ENCODE data around the gene RERE. TPM values are rescaled to one million over a fixed set of nuclear protein-coding genes. Genes with fewer than 3 reads are reported as not detected.

The RERE gene
- total RNA-seq, 1 experiment from 2014 or later, result 161 TPM

GRCh38 chr1:8398677-8399076 is 418.8 kb downstream of the RERE start (continued):
- no peak for TF ChIP-seq ERG (CRISPR knock-in tag; IDR thresholded peaks at IDR 0.05)
- no peak for TF ChIP-seq IRF1 (CRISPR knock-in tag; IDR thresholded peaks at IDR 0.05)
- TF ChIP-seq ZNF317 (CRISPR knock-in tag; IDR thresholded peaks at IDR 0.05; ENCODE audit: borderline replicate concordance, low read depth), result no peak
- TF ChIP-seq E2F1 (CRISPR knock-in tag; IDR thresholded peaks at IDR 0.05), result no peak
- TF ChIP-seq ZNF671 (CRISPR knock-in tag; IDR thresholded peaks at IDR 0.05), result no peak
- no peak for TF ChIP-seq FOXK1 (CRISPR knock-in tag; IDR thresholded peaks at IDR 0.05)
- TF ChIP-seq USF1 (CRISPR knock-in tag; IDR thresholded peaks at IDR 0.05), result no peak
- no peak for TF ChIP-seq NFE2L1 (CRISPR knock-in tag; IDR thresholded peaks at IDR 0.05)
- no peak for TF ChIP-seq TEAD1 (CRISPR knock-in tag; IDR thresholded peaks at IDR 0.05)

- DNase-seq (ENCODE audit: low spot score), result no peak
- Mint-ChIP-seq H3K9me3 (no peaks in the 10 kb centered on the region), H3K27me3 (ENCODE audit: low read depth) (no peaks in the 10 kb centered on the region), H3K27ac (peak overlapping the region; percentile 68), H3K4me3 (no peak overlapping the region), H3K36me3 (peaks cover 8% of the 10 kb centered on the region; the same call in 1 of the 2 replicates), H3K4me1 (peaks cover 53% of the 10 kb centered on the region)
- ATAC-seq, result peak; percentile 18; the same call in 1 of the 2 replicates
- TF ChIP-seq ZBTB21 (CRISPR knock-in tag; IDR thresholded peaks at IDR 0.05; ENCODE audit: borderline replicate concordance) (no peak), RELA (CRISPR knock-in tag; IDR thresholded peaks at IDR 0.05; ENCODE audit: borderline replicate concordance) (no peak), AR (CRISPR knock-in tag; IDR thresholded peaks at IDR 0.05) (no peak), ZNF138 (CRISPR knock-in tag; conservative IDR thresholded peaks at IDR 0.05) (no peak), OVOL2 (CRISPR knock-in tag; IDR thresholded peaks at IDR 0.05; ENCODE audit: borderline replicate concordance) (no peak), TEAD4 (CRISPR knock-in tag; IDR thresholded peaks at IDR 0.05) (no peak), TCF7 (CRISPR knock-in tag; IDR thresholded peaks at IDR 0.05; ENCODE audit: low read depth) (no peak), MAX (CRISPR knock-in tag; IDR thresholded peaks at IDR 0.05) (no peak)
- POLR2A ChIA-PET, result interaction anchor here (0.6 kb wide), 1 partner anchor 136 kb away, joined by 4 read pairs; no protein-coding TSS in a partner anchor
- CTCF ChIA-PET, result interaction anchor here (1.2 to 4.0 kb wide), 3 partner anchors 10 to 274 kb away, joined by 3 to 24 read pairs (median 7); no protein-coding TSS in a partner anchor
Measured at GRCh38 chr1:8398086-8398485, 419.4 kb downstream of the RERE start.

GRCh38 chr1:8397511-8397910 is 419.9 kb downstream of the RERE start:
- ATAC-seq (no peak), DNase-seq (ENCODE audit: low spot score) (no peak)
- Mint-ChIP-seq H3K9me3 (no peaks in the 10 kb centered on the region), H3K27ac (peak overlapping the region; percentile 68), H3K27me3 (ENCODE audit: low read depth) (no peaks in the 10 kb centered on the region), H3K4me1 (peaks cover 53% of the 10 kb centered on the region), H3K4me3 (no peak overlapping the region), H3K36me3 (peaks cover 6% of the 10 kb centered on the region; the same call in 1 of the 2 replicates)
- POLR2A ChIA-PET, result interaction anchor here (1.1 kb wide), 1 partner anchor 10 kb away, joined by 3 read pairs; no protein-coding TSS in a partner anchor
- CTCF ChIA-PET, result interaction anchor here (1.0 to 4.0 kb wide), 4 partner anchors 11 to 274 kb away, joined by 3 to 24 read pairs (median 5); no protein-coding TSS in a partner anchor
- TF ChIP-seq TEAD1 (CRISPR knock-in tag; IDR thresholded peaks at IDR 0.05) (no peak), ZNF512 (CRISPR knock-in tag; IDR thresholded peaks at IDR 0.05; ENCODE audit: borderline replicate concordance) (no peak), JAZF1 (CRISPR knock-in tag; IDR thresholded peaks at IDR 0.05) (no peak), ZNF416 (CRISPR knock-in tag; IDR thresholded peaks at IDR 0.05) (no peak), STAT6 (CRISPR knock-in tag; conservative IDR thresholded peaks at IDR 0.05; ENCODE audit: low read depth) (no peak)

All from WTC11 (cell line).